GM13976 (cell line): Measurements from ENCODE around the gene RBM47.

Source experiments
- DNase-seq: peaks from one replicate; pipeline ENCODE4 v3.0.0; 2012; ENCODE audit warnings: low spot score
- in situ Hi-C: fragments of 300-500 bp; cut with MboI; formaldehyde crosslinking; loops from one replicate; pipeline ENCODE4 v1.12.0; 2022; ENCODE audit warnings: low sequenced_read_pairs, mixed read lengths, inconsistent platforms; ENCODE audit not compliant: unreplicated experiment
- TF ChIP-seq, protein P1 (sequence below): IDR thresholded peaks from 2 replicates; pipeline ENCODE4 v1.5.1; 2012; ENCODE audit warnings: borderline replicate concordance, mild to moderate bottlenecking; ENCODE audit not compliant: insufficient read depth; ENCODE audit errors: extremely low read depth, missing control alignments, control extremely low read depth

The RBM47 gene

GRCh38 chr4:40479378-40479777 is 150.3 kb downstream of the RBM47 start:
- in situ Hi-C loops, result no loop called here
- TF ChIP-seq, protein P1, sequence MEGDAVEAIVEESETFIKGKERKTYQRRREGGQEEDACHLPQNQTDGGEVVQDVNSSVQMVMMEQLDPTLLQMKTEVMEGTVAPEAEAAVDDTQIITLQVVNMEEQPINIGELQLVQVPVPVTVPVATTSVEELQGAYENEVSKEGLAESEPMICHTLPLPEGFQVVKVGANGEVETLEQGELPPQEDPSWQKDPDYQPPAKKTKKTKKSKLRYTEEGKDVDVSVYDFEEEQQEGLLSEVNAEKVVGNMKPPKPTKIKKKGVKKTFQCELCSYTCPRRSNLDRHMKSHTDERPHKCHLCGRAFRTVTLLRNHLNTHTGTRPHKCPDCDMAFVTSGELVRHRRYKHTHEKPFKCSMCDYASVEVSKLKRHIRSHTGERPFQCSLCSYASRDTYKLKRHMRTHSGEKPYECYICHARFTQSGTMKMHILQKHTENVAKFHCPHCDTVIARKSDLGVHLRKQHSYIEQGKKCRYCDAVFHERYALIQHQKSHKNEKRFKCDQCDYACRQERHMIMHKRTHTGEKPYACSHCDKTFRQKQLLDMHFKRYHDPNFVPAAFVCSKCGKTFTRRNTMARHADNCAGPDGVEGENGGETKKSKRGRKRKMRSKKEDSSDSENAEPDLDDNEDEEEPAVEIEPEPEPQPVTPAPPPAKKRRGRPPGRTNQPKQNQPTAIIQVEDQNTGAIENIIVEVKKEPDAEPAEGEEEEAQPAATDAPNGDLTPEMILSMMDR, result no peak
- no peak for DNase-seq

DNA sequence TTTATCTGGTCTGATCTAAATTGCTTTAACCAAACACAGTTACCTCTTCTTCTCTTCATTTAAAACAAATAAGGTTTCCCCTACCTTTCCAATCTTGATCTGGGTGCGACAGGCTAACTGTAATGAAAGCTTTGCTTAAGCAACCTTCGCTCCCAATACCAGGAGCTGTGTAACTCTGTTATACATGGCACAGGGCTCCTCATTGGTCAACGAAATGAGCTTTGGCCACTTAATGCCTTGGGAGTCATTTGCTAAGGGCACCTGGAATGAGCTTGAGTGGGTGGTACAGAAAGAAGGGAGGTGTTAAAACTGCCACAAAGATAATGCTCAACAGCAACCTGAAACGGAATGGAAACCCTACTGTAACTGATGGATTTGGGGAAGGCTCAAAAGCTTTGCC is 154.1 kb downstream of the RBM47 start:
- in situ Hi-C loops, result no loop called here
- TF ChIP-seq, protein P1, result no peak
- DNase-seq, result no peak

DNA sequence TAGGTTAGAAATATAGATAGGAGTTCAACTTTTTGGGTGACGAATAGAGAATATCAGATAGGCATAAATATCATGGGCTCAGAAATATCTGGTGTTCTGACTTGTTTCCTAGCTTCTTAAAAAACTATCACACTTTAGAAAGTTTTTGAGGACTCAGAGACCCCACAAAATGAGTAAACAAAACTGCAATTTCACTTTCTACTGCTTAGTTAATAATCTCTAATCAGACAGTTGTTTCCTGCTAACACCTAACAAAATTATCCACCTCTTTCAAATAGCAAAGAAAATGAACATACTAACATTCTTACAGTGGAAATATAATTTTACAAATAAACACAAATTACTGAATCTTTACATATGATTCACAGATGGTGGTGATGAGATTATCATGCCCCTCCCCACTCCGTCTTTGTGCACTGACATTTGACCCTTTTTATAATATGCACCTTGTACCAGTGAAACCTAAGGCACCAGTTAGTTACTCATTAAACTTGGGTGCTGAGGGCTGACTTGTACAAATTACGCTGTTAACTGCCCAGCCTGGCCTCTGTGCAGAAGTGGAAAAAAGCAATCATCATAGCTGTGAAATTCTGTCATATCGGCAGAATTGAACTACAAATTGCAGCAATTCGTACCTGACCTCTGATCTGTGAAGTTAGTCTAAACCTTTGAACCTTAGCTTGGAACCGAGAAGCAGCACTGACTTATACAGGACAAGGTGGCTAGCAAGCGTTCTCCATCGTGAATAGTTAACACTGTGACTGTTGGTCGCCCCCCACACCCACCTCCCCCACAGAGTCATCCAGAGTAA is 155.9 kb downstream of the RBM47 start:
- TF ChIP-seq, protein P1, result no peak
- no peak for DNase-seq
- in situ Hi-C loops, result no loop called here

GRCh38 chr4:40471923-40472322 is 157.7 kb downstream of the RBM47 start:
- in situ Hi-C loops, result no loop called here
- no peak for DNase-seq
- TF ChIP-seq, protein P1, result no peak

- in situ Hi-C loops, result no loop called here
- peak; percentile 33 for DNase-seq
- TF ChIP-seq, protein P1, result no peak
Measured at GRCh38 chr4:40466789-40467188, 162.9 kb downstream of the RBM47 start.

DNA sequence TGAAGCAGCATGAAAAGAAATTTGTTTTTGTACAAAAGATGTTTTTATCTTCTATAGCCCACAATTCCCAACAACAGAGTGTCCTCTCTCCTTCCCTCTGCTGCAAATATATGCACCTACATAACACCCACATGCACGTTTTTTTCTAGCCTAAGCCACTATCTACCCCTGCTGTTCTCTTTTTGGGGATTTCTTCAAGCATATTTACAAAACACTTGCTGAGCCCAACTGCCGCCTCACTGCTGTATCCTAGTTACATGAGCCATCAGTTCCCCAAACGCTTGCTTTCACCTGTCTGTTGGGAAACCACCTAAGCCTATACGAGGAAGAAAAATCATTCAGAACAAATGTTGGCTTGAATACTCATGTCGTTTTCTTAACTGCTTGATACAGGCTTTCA is 167.3 kb downstream of the RBM47 start:
- TF ChIP-seq, protein P1, result no peak
- peak; percentile 67 for DNase-seq
- in situ Hi-C loops, result no loop called here
